Astrocyte of the spinal cord (primary cell): ENCODE data around the gene ADCY9.

Experiments used
- DNase-seq: peaks from one replicate; pipeline ENCODE4 v3.0.0; 2011; ENCODE audit warnings: low read depth, low spot score
- H3K4me3 ChIP-seq: 2 replicates; pipeline ENCODE4 v1.5.1; 2011; ENCODE audit warnings: low read depth, mild to moderate bottlenecking, low read length, moderate library complexity
- CTCF ChIP-seq: IDR thresholded peaks from 2 replicates; pipeline ENCODE4 v1.5.1; 2012; ENCODE audit warnings: low read depth, mild to moderate bottlenecking, low read length, inconsistent platforms
- in situ Hi-C: cut with HindIII; loops from 2 replicates; pipeline ENCODE4 v1.10.0; 2017; ENCODE audit warnings: low sequenced_read_pairs

Gene ADCY9

GRCh38 chr16:4058386-4058785 is 57.9 kb downstream of the ADCY9 start:
- H3K4me3 ChIP-seq: no peak overlapping the region
- no peak for TF ChIP-seq CTCF
- DNase-seq: peak; percentile 18
- in situ Hi-C loops: no loop called here

DNA sequence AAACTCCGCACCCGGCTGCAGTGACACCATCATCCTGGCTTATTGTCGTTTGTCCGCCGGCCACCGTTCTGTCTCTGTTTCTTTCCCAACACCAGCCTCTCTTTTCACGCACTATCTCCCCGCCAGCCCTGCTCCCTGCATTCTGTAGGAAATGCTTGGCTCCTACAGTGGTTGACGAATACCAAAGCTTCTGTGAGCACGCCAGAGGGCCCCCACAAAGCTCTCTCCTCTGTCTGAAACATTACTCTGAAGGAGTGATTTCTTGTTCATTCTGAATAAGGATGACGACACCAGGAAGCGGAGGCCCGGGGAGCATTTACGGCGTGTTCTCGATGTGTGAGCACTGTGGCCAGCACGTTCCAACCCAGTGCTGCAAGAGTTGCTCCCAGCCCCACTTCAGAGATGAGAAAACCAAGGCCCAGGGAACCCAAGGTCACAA is 58.8 kb downstream of the ADCY9 start:
- no peak overlapping the region for H3K4me3 ChIP-seq
- TF ChIP-seq CTCF: no peak
- no peak for DNase-seq
- in situ Hi-C loops: no loop called here

- DNase-seq: no peak
- H3K4me3 ChIP-seq: no peak overlapping the region
- no peak for TF ChIP-seq CTCF
- in situ Hi-C loops: no loop called here
These were observed 59.8 kb downstream of the ADCY9 start for GRCh38 chr16:4056161-4057105.

DNA sequence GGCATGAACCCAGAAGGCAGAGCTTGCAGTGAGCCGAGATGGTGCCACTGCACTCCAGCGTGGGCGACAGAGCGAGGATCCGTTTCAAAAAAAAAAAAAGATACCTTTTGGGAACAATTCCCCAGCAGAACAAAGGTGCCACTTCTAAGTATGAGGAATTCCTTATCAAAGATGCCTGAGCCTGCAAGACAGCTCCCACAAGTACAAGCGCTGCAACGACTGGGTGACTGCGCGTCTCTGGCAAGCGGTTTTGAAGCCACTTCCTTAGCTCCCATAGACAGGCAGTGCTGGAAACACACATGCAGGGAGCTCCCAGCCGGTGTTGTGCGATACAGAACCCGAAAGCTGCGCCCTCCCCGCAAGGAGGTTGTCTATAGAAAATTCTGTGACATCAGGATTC is 60.5 kb downstream of the ADCY9 start:
- no peak overlapping the region for H3K4me3 ChIP-seq
- TF ChIP-seq CTCF: no peak
- in situ Hi-C loops: no loop called here
- DNase-seq: no peak

DNA sequence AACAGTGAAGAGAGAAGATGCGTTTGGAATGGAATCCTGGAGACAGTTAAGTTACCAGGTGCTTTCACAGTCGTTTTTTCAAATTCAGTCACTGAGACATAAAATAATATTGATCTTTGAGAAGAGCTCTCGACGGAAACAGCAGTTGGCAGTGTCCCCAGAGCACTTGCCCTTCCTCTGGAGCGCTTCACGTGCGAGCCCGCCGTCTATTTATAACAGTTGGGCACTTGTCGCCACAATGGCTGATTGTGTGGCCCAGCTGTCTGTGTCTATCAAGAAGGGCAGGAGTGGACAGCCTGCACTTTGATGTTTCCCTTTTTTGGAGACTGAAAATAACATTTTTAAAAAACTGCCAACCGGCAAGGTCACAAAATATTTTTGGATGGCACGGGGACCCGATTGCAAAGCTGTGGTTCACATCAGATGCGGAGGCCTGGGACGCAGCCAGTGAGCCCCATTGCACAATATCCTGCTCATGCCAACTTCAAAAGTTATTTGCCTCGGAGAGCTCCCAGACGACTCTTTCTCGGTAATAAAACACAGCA is 62.9 kb downstream of the ADCY9 start:
- TF ChIP-seq CTCF: no peak
- peak; percentile 23 for DNase-seq
- no peak overlapping the region for H3K4me3 ChIP-seq
- in situ Hi-C loops: no loop called here

DNA sequence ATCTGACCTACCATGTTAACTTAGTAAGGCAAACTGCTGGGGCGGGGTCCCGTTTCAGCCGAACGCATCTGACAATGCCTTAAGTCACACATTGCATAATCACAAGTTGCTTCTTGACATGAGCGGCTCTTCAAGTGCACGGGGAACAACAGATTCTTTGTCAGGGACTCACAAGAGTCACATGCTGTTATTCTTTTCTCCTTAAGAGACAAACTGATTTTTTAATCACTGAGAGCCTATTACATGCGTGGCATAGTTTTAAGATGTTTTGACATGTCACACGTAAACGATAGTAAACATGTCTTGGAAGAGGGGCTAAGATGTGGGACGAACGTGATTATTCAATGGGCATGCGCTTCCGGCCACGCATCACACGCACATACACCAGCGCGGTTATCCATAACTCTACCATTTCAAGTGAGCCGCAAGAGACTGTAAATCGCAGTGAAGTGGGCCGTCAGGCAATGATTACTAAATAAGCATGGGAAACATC is 63.4 kb downstream of the ADCY9 start:
- no peak overlapping the region for H3K4me3 ChIP-seq
- no peak for DNase-seq
- TF ChIP-seq CTCF: no peak
- in situ Hi-C loops: no loop called here
